WTC11 (cell line): ENCODE results near the gene WNT11. TPM values are rescaled to one million over a fixed set of nuclear protein-coding genes. Genes with fewer than 3 reads are reported as not detected.
A peak's percentile ranks its signal among the peaks of the same experiment; 100 is the strongest.

Source experiments
- ATAC-seq: fragments of 200-7000 bp; cut with Tn5 transposase; 2 replicates; pipeline ENCODE4 v1.10.0; 2021; ENCODE audit warnings: mild to moderate bottlenecking, moderate library complexity
- CTCF ChIA-PET: fragments of 300-600 bp; sonication (Branson Sonifier 250); formaldehyde crosslinking; loops from one replicate; lab custom pipeline; 2021; ENCODE audit warnings: antibody characterized with exemption; lab: Charles Lee
- POLR2A ChIA-PET: fragments of 350-600 bp; sonication (Branson Sonifier 250); formaldehyde crosslinking; loops from one replicate; lab custom pipeline; 2021; ENCODE audit warnings: antibody characterized with exemption; lab: Charles Lee
- DNase-seq: peaks from one replicate; pipeline ENCODE4 v3.0.0; 2021; ENCODE audit warnings: low spot score
- H3K27ac Mint-ChIP-seq: 2 replicates; pipeline ENCODE4 v1.8.0; 2021; ENCODE audit warnings: mixed read lengths
- H3K27me3 Mint-ChIP-seq: 2 replicates; pipeline ENCODE4 v1.8.0; 2021; ENCODE audit warnings: low read depth, mild to moderate bottlenecking, moderate library complexity, mixed read lengths
- H3K36me3 Mint-ChIP-seq: 2 replicates; pipeline ENCODE4 v1.8.0; 2021; ENCODE audit warnings: mixed read lengths
- H3K4me1 Mint-ChIP-seq: 2 replicates; pipeline ENCODE4 v1.8.0; 2022; ENCODE audit warnings: mixed read lengths
- H3K4me3 Mint-ChIP-seq: 2 replicates; pipeline ENCODE4 v1.8.0; 2021; ENCODE audit warnings: mild to moderate bottlenecking, moderate library complexity, mixed read lengths
- H3K9me3 Mint-ChIP-seq: 2 replicates; pipeline ENCODE4 v1.8.0; 2021; ENCODE audit warnings: mixed read lengths
- ESRRA ChIP-seq: sonication (generic); formaldehyde crosslinking; IDR thresholded peaks from 2 replicates; pipeline ENCODE4 v1.8.1; 2022; ENCODE audit warnings: mild to moderate bottlenecking, missing genetic modification reagents, borderline replicate concordance
- FOXK1 ChIP-seq: sonication (generic); formaldehyde crosslinking; IDR thresholded peaks from 2 replicates; pipeline ENCODE4 v1.8.0; 2022; ENCODE audit warnings: mild to moderate bottlenecking, moderate library complexity, missing genetic modification reagents
- GRHL2 ChIP-seq: fragments of 250-450 bp; sonication (Bioruptor Pico); IDR thresholded peaks from 2 replicates; pipeline ENCODE4 v1.8.0; 2022; ENCODE audit warnings: mild to moderate bottlenecking, moderate library complexity; ENCODE audit not compliant: insufficient replicate concordance, severe bottlenecking
- HMGA2 ChIP-seq: fragments of 250-450 bp; sonication (Bioruptor Pico); IDR thresholded peaks from 2 replicates; pipeline ENCODE4 v1.4.0; 2021; ENCODE audit warnings: mild to moderate bottlenecking, moderate library complexity
- JUN ChIP-seq: sonication (generic); formaldehyde crosslinking; IDR thresholded peaks from 2 replicates; pipeline ENCODE4 v1.8.0; 2023; ENCODE audit warnings: mild to moderate bottlenecking, missing genetic modification reagents
- KAT7 ChIP-seq: sonication (generic); formaldehyde crosslinking; IDR thresholded peaks from 2 replicates; pipeline ENCODE4 v1.8.1; 2023; ENCODE audit warnings: missing genetic modification reagents, mild to moderate bottlenecking, borderline replicate concordance
- MYBL2 ChIP-seq: sonication (generic); formaldehyde crosslinking; IDR thresholded peaks from 2 replicates; pipeline ENCODE4 v1.8.1; 2023; ENCODE audit warnings: mild to moderate bottlenecking, moderate library complexity, missing genetic modification reagents
- NFE2L1 ChIP-seq: sonication (generic); formaldehyde crosslinking; IDR thresholded peaks from 2 replicates; pipeline ENCODE4 v1.8.1; 2023; ENCODE audit warnings: missing genetic modification reagents
- NFYB ChIP-seq: sonication (generic); formaldehyde crosslinking; conservative IDR thresholded peaks from 2 replicates; pipeline ENCODE4 v1.8.0; 2022; ENCODE audit warnings: low read depth, missing genetic modification reagents
- NR2C2 ChIP-seq: sonication (generic); formaldehyde crosslinking; IDR thresholded peaks from 2 replicates; pipeline ENCODE4 v1.8.0; 2022; ENCODE audit warnings: mild to moderate bottlenecking, missing genetic modification reagents
- NR3C1 ChIP-seq: sonication (generic); formaldehyde crosslinking; conservative IDR thresholded peaks from 2 replicates; pipeline ENCODE4 v1.8.1; 2023; ENCODE audit warnings: low read depth, mild to moderate bottlenecking, missing genetic modification reagents
- OVOL2 ChIP-seq: fragments of 250-450 bp; sonication (Bioruptor Pico); IDR thresholded peaks from 2 replicates; pipeline ENCODE4 v1.9.0; 2021; ENCODE audit warnings: mild to moderate bottlenecking, borderline replicate concordance
- RORB ChIP-seq: fragments of 250-450 bp; sonication (Bioruptor Pico); IDR thresholded peaks from 2 replicates; pipeline ENCODE4 v1.9.0; 2021; ENCODE audit warnings: mild to moderate bottlenecking
- SMAD3 ChIP-seq: sonication (generic); formaldehyde crosslinking; IDR thresholded peaks from 2 replicates; pipeline ENCODE4 v1.8.0; 2022; ENCODE audit warnings: missing genetic modification reagents, mild to moderate bottlenecking, borderline replicate concordance
- SP1 ChIP-seq: sonication (generic); formaldehyde crosslinking; conservative IDR thresholded peaks from 2 replicates; pipeline ENCODE4 v1.8.1; 2022; ENCODE audit warnings: missing genetic modification reagents
- TCF7 ChIP-seq: sonication (generic); formaldehyde crosslinking; IDR thresholded peaks from 2 replicates; pipeline ENCODE4 v1.8.0; 2022; ENCODE audit warnings: mild to moderate bottlenecking, low read depth, missing genetic modification reagents, moderate library complexity
- ZBTB21 ChIP-seq: sonication (generic); formaldehyde crosslinking; IDR thresholded peaks from 2 replicates; pipeline ENCODE4 v1.8.1; 2023; ENCODE audit warnings: mild to moderate bottlenecking, missing genetic modification reagents, borderline replicate concordance
- ZNF219 ChIP-seq: sonication (generic); formaldehyde crosslinking; IDR thresholded peaks from 2 replicates; pipeline ENCODE4 v1.8.0; 2023; ENCODE audit warnings: missing genetic modification reagents, mild to moderate bottlenecking, borderline replicate concordance
- ZNF232 ChIP-seq: sonication (generic); formaldehyde crosslinking; IDR thresholded peaks from 2 replicates; pipeline ENCODE4 v1.8.0; 2022; ENCODE audit warnings: mild to moderate bottlenecking, missing genetic modification reagents
- ZNF263 ChIP-seq: sonication (generic); formaldehyde crosslinking; IDR thresholded peaks from 2 replicates; pipeline ENCODE4 v1.8.1; 2022; ENCODE audit warnings: low read depth, mild to moderate bottlenecking, moderate library complexity, missing genetic modification reagents
- ZNF423 ChIP-seq: fragments of 250-450 bp; sonication (Bioruptor Pico); IDR thresholded peaks from 2 replicates; pipeline ENCODE4 v2.1.2; 2022; ENCODE audit warnings: mild to moderate bottlenecking, moderate library complexity
- total RNA-seq: library from RNA; stranded (reverse); gene quantifications from 3 replicates; pipeline ENCODE4 v1.2.3, GENCODE V29; 2021
- TF ChIP-seq, protein P1 (sequence below): fragments of 250-450 bp; sonication (Bioruptor Pico); IDR thresholded peaks from 2 replicates; pipeline ENCODE4 v1.9.0; 2021; ENCODE audit warnings: mild to moderate bottlenecking, borderline replicate concordance
- TF ChIP-seq, protein P2 (sequence below): sonication (generic); formaldehyde crosslinking; IDR thresholded peaks from 2 replicates; pipeline ENCODE4 v1.8.0; 2022; ENCODE audit warnings: mild to moderate bottlenecking, missing genetic modification reagents
- TF ChIP-seq, protein P3 (sequence below): sonication (generic); formaldehyde crosslinking; IDR thresholded peaks from 2 replicates; pipeline ENCODE4 v1.8.1; 2023; ENCODE audit warnings: mild to moderate bottlenecking, missing genetic modification reagents
- TF ChIP-seq, protein P4 (sequence below): sonication (generic); formaldehyde crosslinking; IDR thresholded peaks from 2 replicates; pipeline ENCODE4 v1.8.1; 2023; ENCODE audit warnings: mild to moderate bottlenecking, missing genetic modification reagents, moderate library complexity
- TF ChIP-seq, protein P5 (sequence below): fragments of 250-450 bp; sonication (Bioruptor Pico); conservative IDR thresholded peaks from 2 replicates; pipeline ENCODE4 v1.9.0; 2021; ENCODE audit warnings: mild to moderate bottlenecking

The WNT11 gene
- total RNA-seq, 1 experiment from 2014 or later = 0.79 TPM

DNA sequence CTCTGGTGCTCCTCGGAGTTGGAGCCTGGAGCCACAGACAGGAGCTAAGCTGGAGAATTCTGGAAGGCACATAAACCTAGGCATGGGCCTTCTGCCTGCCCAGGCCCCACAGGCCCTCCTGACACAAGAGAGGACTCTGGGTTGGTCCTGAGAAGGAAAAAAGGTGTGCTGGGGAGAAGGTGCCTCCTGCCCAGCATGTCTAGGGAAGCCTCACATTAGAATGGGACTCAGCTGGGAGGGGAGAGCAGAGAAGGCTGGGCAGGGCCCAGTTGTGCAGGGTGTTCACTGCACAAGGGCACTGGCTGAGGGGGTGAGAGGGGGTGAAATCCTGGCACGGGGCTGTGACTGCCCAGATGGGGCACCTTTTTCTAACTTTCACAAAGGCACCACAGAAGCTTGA lies 39.4 kb upstream of the WNT11 start (continued):
- TF ChIP-seq, protein P1, sequence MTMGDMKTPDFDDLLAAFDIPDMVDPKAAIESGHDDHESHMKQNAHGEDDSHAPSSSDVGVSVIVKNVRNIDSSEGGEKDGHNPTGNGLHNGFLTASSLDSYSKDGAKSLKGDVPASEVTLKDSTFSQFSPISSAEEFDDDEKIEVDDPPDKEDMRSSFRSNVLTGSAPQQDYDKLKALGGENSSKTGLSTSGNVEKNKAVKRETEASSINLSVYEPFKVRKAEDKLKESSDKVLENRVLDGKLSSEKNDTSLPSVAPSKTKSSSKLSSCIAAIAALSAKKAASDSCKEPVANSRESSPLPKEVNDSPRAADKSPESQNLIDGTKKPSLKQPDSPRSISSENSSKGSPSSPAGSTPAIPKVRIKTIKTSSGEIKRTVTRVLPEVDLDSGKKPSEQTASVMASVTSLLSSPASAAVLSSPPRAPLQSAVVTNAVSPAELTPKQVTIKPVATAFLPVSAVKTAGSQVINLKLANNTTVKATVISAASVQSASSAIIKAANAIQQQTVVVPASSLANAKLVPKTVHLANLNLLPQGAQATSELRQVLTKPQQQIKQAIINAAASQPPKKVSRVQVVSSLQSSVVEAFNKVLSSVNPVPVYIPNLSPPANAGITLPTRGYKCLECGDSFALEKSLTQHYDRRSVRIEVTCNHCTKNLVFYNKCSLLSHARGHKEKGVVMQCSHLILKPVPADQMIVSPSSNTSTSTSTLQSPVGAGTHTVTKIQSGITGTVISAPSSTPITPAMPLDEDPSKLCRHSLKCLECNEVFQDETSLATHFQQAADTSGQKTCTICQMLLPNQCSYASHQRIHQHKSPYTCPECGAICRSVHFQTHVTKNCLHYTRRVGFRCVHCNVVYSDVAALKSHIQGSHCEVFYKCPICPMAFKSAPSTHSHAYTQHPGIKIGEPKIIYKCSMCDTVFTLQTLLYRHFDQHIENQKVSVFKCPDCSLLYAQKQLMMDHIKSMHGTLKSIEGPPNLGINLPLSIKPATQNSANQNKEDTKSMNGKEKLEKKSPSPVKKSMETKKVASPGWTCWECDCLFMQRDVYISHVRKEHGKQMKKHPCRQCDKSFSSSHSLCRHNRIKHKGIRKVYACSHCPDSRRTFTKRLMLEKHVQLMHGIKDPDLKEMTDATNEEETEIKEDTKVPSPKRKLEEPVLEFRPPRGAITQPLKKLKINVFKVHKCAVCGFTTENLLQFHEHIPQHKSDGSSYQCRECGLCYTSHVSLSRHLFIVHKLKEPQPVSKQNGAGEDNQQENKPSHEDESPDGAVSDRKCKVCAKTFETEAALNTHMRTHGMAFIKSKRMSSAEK = no peak
- TF ChIP-seq OVOL2 = no peak
- TF ChIP-seq ZNF263 = no peak
- TF ChIP-seq MYBL2 (CRISPR knock-in tag) = no peak
- no peak for TF ChIP-seq SP1
- TF ChIP-seq KAT7 = no peak
- TF ChIP-seq, protein P2, sequence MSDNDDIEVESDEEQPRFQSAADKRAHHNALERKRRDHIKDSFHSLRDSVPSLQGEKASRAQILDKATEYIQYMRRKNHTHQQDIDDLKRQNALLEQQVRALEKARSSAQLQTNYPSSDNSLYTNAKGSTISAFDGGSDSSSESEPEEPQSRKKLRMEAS (CRISPR knock-in tag) = no peak
- TF ChIP-seq RORB (CRISPR knock-in tag) = no peak
- TF ChIP-seq NFYB (CRISPR knock-in tag) = no peak
- no peak for TF ChIP-seq ESRRA (CRISPR knock-in tag)
- TF ChIP-seq SMAD3 = no peak
- TF ChIP-seq ZNF423 (CRISPR knock-in tag) = no peak

DNA sequence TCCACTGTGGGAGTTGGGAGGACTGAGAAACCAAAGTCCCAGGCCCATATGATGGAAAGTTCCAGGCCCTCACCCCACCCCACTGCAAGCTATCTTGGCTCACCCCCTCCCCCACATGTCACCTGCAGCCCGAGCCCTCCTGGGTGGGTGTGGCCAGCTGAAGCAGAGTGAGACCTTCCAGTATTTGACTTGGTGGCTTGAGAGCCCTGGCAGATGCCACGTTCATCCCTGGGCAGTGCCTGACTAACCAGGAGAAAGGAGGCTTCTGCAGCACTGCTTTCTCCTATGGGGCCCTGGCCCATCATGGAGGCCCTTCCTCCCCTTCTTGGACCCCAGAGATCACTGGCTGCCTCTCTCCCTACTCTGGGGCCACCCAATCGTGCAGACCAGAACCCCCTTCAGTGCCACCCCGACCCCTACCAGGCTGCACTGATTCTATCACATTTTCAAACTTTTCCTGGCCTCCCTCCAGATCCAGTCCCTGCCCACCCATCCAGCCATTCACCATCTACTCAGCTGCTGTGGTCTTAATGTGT lies 38.1 kb upstream of the WNT11 start:
- H3K4me3 Mint-ChIP-seq = no peak overlapping the region
- H3K9me3 Mint-ChIP-seq = no peaks in the 10 kb centered on the region
- H3K27me3 Mint-ChIP-seq = peaks cover 34% of the 10 kb centered on the region
- TF ChIP-seq ZNF219 (CRISPR knock-in tag) (no peak), TCF7 (CRISPR knock-in tag) (no peak), NR3C1 (CRISPR knock-in tag) (no peak), GRHL2 (CRISPR knock-in tag) (no peak), OVOL2 (no peak)
- TF ChIP-seq, protein P3, sequence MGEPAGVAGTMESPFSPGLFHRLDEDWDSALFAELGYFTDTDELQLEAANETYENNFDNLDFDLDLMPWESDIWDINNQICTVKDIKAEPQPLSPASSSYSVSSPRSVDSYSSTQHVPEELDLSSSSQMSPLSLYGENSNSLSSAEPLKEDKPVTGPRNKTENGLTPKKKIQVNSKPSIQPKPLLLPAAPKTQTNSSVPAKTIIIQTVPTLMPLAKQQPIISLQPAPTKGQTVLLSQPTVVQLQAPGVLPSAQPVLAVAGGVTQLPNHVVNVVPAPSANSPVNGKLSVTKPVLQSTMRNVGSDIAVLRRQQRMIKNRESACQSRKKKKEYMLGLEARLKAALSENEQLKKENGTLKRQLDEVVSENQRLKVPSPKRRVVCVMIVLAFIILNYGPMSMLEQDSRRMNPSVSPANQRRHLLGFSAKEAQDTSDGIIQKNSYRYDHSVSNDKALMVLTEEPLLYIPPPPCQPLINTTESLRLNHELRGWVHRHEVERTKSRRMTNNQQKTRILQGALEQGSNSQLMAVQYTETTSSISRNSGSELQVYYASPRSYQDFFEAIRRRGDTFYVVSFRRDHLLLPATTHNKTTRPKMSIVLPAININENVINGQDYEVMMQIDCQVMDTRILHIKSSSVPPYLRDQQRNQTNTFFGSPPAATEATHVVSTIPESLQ (CRISPR knock-in tag) = no peak
- no peaks in the 10 kb centered on the region for H3K36me3 Mint-ChIP-seq
- ChIA-PET POLR2A (interaction anchor here (0.6 to 0.9 kb wide), 2 partner anchors 202 to 479 kb away, joined by 3 to 4 read pairs; no protein-coding TSS in a partner anchor), CTCF (interaction anchor here (0.9 to 2.9 kb wide), 7 partner anchors 10 to 92 kb away, joined by 3 to 48 read pairs (median 5); partner anchors contain the start of gene WNT11)
- DNase-seq (no peak), ATAC-seq (no peak)
- H3K27ac Mint-ChIP-seq = no peak overlapping the region
- H3K4me1 Mint-ChIP-seq = peaks cover 21% of the 10 kb centered on the region

DNA sequence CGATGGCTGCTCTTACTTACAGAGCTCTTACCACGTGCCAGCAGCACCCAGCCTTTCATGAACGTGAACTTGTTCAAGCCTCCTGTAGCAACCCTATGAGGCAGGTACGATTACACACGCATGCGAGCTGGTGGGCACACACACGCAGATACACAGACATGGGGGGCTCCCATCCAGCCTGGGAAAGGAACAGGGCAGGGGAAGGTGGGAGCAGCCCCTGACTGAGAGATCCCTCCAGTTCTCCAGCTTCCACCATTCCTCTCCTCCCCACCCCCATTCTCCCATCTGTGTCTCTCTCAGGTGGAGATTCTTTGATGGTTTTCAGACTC lies 37.6 kb upstream of the WNT11 start:
- Mint-ChIP-seq H3K27me3 (peaks cover 34% of the 10 kb centered on the region), H3K9me3 (no peaks in the 10 kb centered on the region), H3K4me1 (peaks cover 21% of the 10 kb centered on the region), H3K4me3 (peak overlapping the region; percentile 62), H3K27ac (no peak overlapping the region), H3K36me3 (no peaks in the 10 kb centered on the region)
- POLR2A ChIA-PET = interaction anchor here (0.6 to 0.9 kb wide), 2 partner anchors 202 to 478 kb away, joined by 3 to 4 read pairs; no protein-coding TSS in a partner anchor
- DNase-seq (no peak), ATAC-seq (no peak)
- CTCF ChIA-PET = interaction anchor here (0.7 to 2.9 kb wide), 9 partner anchors 9 to 92 kb away, joined by 3 to 48 read pairs (median 4); partner anchors contain the start of gene WNT11
- no peak for TF ChIP-seq ZBTB21 (CRISPR knock-in tag)
- TF ChIP-seq, protein P4, sequence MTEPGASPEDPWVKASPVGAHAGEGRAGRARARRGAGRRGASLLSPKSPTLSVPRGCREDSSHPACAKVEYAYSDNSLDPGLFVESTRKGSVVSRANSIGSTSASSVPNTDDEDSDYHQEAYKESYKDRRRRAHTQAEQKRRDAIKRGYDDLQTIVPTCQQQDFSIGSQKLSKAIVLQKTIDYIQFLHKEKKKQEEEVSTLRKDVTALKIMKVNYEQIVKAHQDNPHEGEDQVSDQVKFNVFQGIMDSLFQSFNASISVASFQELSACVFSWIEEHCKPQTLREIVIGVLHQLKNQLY = no peak
- TF ChIP-seq NR2C2 = no peak
- TF ChIP-seq HMGA2 (CRISPR knock-in tag) = no peak
- no peak for TF ChIP-seq FOXK1 (CRISPR knock-in tag)
- no peak for TF ChIP-seq ZNF219 (CRISPR knock-in tag)
- TF ChIP-seq ZNF232 = no peak
- no peak for TF ChIP-seq JUN (CRISPR knock-in tag)
- TF ChIP-seq, protein P5, sequence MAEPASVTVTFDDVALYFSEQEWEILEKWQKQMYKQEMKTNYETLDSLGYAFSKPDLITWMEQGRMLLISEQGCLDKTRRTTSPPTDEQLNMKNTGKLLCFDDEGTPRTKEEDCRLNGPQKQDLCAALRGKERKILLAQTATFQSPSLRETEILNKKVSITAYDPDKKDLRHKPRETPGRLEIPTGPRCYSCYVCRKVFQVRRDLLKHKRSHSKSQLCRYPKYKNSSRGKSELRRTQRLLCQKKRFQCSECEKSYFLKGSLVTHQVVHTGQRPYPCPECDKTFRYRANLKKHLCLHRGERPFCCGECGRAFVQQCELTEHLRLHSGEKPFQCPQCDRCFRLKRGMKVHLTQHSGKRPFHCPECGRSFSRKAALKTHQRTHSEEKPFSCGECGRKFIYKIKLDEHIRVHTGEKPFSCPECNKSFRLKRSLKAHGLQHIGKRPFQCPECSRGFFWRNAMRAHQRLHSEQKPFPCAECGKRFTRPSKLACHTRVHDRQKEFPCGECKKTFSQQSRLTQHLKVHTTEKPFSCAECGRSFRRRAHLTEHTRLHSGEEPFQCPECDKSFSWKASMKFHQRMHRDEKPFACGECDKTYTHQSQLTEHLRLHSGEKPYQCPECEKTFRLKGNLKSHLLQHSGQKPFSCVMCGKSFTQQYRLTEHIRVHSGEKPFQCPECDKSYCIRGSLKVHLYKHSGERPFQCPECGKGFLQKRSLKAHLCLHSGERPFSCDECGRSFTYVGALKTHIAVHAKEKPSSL (CRISPR knock-in tag) = no peak
- TF ChIP-seq NFE2L1 (CRISPR knock-in tag) = no peak
- no peak for TF ChIP-seq NR3C1 (CRISPR knock-in tag)
